HCT116 (cell line): ENCODE measurements around the gene SUPV3L1. TPM values are rescaled to one million over a fixed set of nuclear protein-coding genes. Genes with fewer than 3 reads are reported as not detected.

Experiments
- ATAC-seq: fragments of 200-7000 bp; cut with Tn5 transposase; 2 replicates; pipeline ENCODE4 v1.9.1; 2020; ENCODE audit warnings: mild to moderate bottlenecking, moderate library complexity
- BruUV-seq: library from RNA; stranded (reverse); fragments of 400-500 nt; replicated peaks from 2 replicates; lab custom pipeline; 2021; lab: Mats Ljungman, UMichigan
- CTCF ChIA-PET: fragments of 300-600 bp; sonication (Branson Sonifier 250); formaldehyde crosslinking; loops from one replicate; lab custom pipeline; 2021; ENCODE audit warnings: antibody characterized with exemption; lab: Charles Lee
- POLR2A ChIA-PET: fragments of 300-600, 350-600 bp; sonication (Branson Sonifier 250); formaldehyde crosslinking; loops from one replicate; lab custom pipeline; 2021; ENCODE audit warnings: antibody characterized with exemption; lab: Charles Lee
- RAD21 ChIA-PET, 2 experiments: fragments of 300-600 bp; sonication (Branson Sonifier 250); formaldehyde crosslinking; loops; one replicate each; lab custom pipeline; 2023; ENCODE audit warnings: low total read pairs in 2 of 2; ENCODE audit not compliant: uncharacterized antibody in 2 of 2, unreplicated experiment in 2 of 2, low non-redundant PET in 1 of 2; lab: Charles Lee
- DNase-seq: peaks from one replicate; pipeline ENCODE4 v3.0.0-alpha.2; 2010; ENCODE audit warnings: low read depth, low spot score
- H2AFZ ChIP-seq: fragments of 200-600 bp; shearing (Covaris generic), sonication (generic); 2 replicates; pipeline ENCODE4 v1.6.1; 2017; ENCODE audit warnings: low read depth, mixed run types, mixed read lengths, antibody characterized with exemption, low read length; ENCODE audit not compliant: poor library complexity, severe bottlenecking
- H3K27ac ChIP-seq: 2 replicates; pipeline ENCODE4 v1.5.1; 2012; ENCODE audit warnings: low read depth, low read length
- H3K27me3 ChIP-seq: fragments of 200-600 bp; sonication (generic); 2 replicates; pipeline ENCODE4 v1.6.1; 2016; ENCODE audit warnings: mixed run types, low read length, mixed read lengths; ENCODE audit not compliant: insufficient read depth
- H3K36me3 ChIP-seq, 2 experiments: fragments of 200-500 bp in 1 of 2; fragments of 200-600 bp in 1 of 2; sonication (Bioruptor generic) in 1 of 2; sonication (generic) in 1 of 2; 2 replicates each; pipeline versions ENCODE4 v1.5.1 to v1.6.1; 2014 to 2016; ENCODE audit warnings: low read length in 2 of 2, inconsistent platforms in 1 of 2, mixed read lengths in 1 of 2, mixed run types in 1 of 2; ENCODE audit not compliant: insufficient read depth in 2 of 2, control insufficient read depth in 1 of 2
- H3K4me1 ChIP-seq, 2 experiments: fragments of 200-600 bp in 1 of 2; sonication (generic) in 1 of 2; 2 replicates each; pipeline versions ENCODE4 v1.5.1 to v1.6.1; 2012 to 2017; ENCODE audit warnings: low read length in 2 of 2, inconsistent platforms in 1 of 2, mild to moderate bottlenecking in 1 of 2, mixed read lengths in 1 of 2, mixed run types in 1 of 2, moderate library complexity in 1 of 2; ENCODE audit not compliant: insufficient read depth in 2 of 2, control insufficient read depth in 1 of 2
- H3K4me2 ChIP-seq: fragments of 200-600 bp; sonication (generic); 2 replicates; pipeline ENCODE4 v1.6.1; 2017; ENCODE audit warnings: mixed run types, low read length, mixed read lengths
- H3K4me3 ChIP-seq, 2 experiments: fragments of 200-600 bp in 1 of 2; sonication (generic) in 1 of 2; replicated peaks in 1 of 2; 2 replicates each; pipeline ENCODE4 v1.5.1; 2011 to 2016; ENCODE audit warnings: low read length in 2 of 2, control low read depth in 1 of 2, low read depth in 1 of 2, mild to moderate bottlenecking in 1 of 2, mixed read lengths in 1 of 2, mixed run types in 1 of 2
- H3K79me2 ChIP-seq: fragments of 200-600 bp; sonication (generic); 2 replicates; pipeline ENCODE4 v1.6.1; 2017; ENCODE audit warnings: mild to moderate bottlenecking, mixed run types, low read length, moderate library complexity, mixed read lengths; ENCODE audit not compliant: insufficient read depth
- H3K9ac ChIP-seq: fragments of 200-600 bp; sonication (generic); 2 replicates; pipeline ENCODE4 v1.6.1; 2016; ENCODE audit warnings: low read length, mixed read lengths
- H3K9me2 ChIP-seq: fragments of 200-600 bp; sonication (generic), shearing (Covaris generic); 2 replicates; pipeline ENCODE4 v1.6.1; 2017; ENCODE audit warnings: mixed run types, mild to moderate bottlenecking, moderate library complexity; ENCODE audit not compliant: insufficient read depth
- H3K9me3 ChIP-seq, 2 experiments: fragments of 200-500 bp in 1 of 2; fragments of 200-600 bp in 1 of 2; sonication (Bioruptor generic) in 1 of 2; sonication (generic) in 1 of 2; 2 replicates each; pipeline ENCODE4 v1.6.1; 2014 to 2017; ENCODE audit warnings: low read length in 2 of 2, mixed read lengths in 2 of 2, inconsistent platforms in 1 of 2, low read depth in 1 of 2, mild to moderate bottlenecking in 1 of 2, mixed run types in 1 of 2, moderate library complexity in 1 of 2; ENCODE audit not compliant: control insufficient read depth in 1 of 2, insufficient read depth in 1 of 2
- H4K20me1 ChIP-seq: fragments of 200-600 bp; sonication (generic), shearing (Covaris generic); 2 replicates; pipeline ENCODE4 v1.6.1; 2017; ENCODE audit warnings: mixed run types, mild to moderate bottlenecking, moderate library complexity; ENCODE audit not compliant: insufficient read depth
- CBX3 ChIP-seq: IDR thresholded peaks from 2 replicates; pipeline ENCODE4 v1.6.1; 2012; ENCODE audit warnings: low read depth
- CEBPB ChIP-seq: IDR thresholded peaks from 2 replicates; pipeline ENCODE4 v1.6.1; 2012; ENCODE audit warnings: low read depth
- EGR1 ChIP-seq: IDR thresholded peaks from 2 replicates; pipeline ENCODE4 v1.6.1; 2012; ENCODE audit warnings: low read depth
- ELF1 ChIP-seq: IDR thresholded peaks from 2 replicates; pipeline ENCODE4 v1.6.1; 2012; ENCODE audit warnings: low read depth, borderline replicate concordance
- EZH2 ChIP-seq: fragments of 200-600 bp; sonication (generic); IDR thresholded peaks from 2 replicates; pipeline ENCODE4 v1.6.1; 2017; ENCODE audit warnings: antibody characterized with exemption, mixed run types
- EZH2phosphoT487 ChIP-seq: fragments of 200-600 bp; IDR thresholded peaks from 2 replicates; pipeline ENCODE4 v1.6.1; 2018; ENCODE audit warnings: antibody characterized with exemption, borderline replicate concordance
- FOSL1 ChIP-seq: IDR thresholded peaks from 2 replicates; pipeline ENCODE4 v1.6.1; 2012; ENCODE audit warnings: low read depth
- JUND ChIP-seq: IDR thresholded peaks from 2 replicates; pipeline ENCODE4 v1.6.1; 2012
- POLR2A ChIP-seq: IDR thresholded peaks from 2 replicates; pipeline ENCODE4 v1.7.0; 2011; ENCODE audit warnings: borderline replicate concordance; ENCODE audit not compliant: insufficient read depth, insufficient read length; ENCODE audit errors: extremely low read depth
- POLR2AphosphoS5 ChIP-seq: IDR thresholded peaks from 2 replicates; pipeline ENCODE4 v1.6.1; 2011; ENCODE audit warnings: mild to moderate bottlenecking, low read depth, low read length, moderate library complexity
- RAD21 ChIP-seq: IDR thresholded peaks from 2 replicates; pipeline ENCODE4 v1.6.1; 2012; ENCODE audit warnings: low read depth, mild to moderate bottlenecking
- SIN3A ChIP-seq: IDR thresholded peaks from 2 replicates; pipeline ENCODE4 v1.6.1; 2012; ENCODE audit warnings: low read depth
- SP1 ChIP-seq: IDR thresholded peaks from 2 replicates; pipeline ENCODE4 v1.6.1; 2012; ENCODE audit warnings: low read depth
- YY1 ChIP-seq: IDR thresholded peaks from 2 replicates; pipeline ENCODE4 v1.6.1; 2011; ENCODE audit warnings: low read length, low read depth, moderate library complexity, mild to moderate bottlenecking; ENCODE audit not compliant: insufficient replicate concordance; ENCODE audit errors: extremely low read depth
- ZBTB33 ChIP-seq: IDR thresholded peaks from 2 replicates; pipeline ENCODE4 v1.6.1; 2011; ENCODE audit warnings: mild to moderate bottlenecking, low read length, moderate library complexity; ENCODE audit not compliant: insufficient replicate concordance; ENCODE audit errors: extremely low read depth
- ZNF274 ChIP-seq: fragments of 200-500 bp; sonication (Bioruptor generic); IDR thresholded peaks from 2 replicates; pipeline ENCODE4 v1.6.1; 2014; ENCODE audit warnings: mild to moderate bottlenecking, low read depth, low read length, inconsistent platforms
- intact Hi-C: fragments of 100-400 bp; cut with micrococcal nuclease; formaldehyde crosslinking; loops from 2 replicates; pipeline ENCODE4 v1.10.0; 2022
- total RNA-seq: library from RNA; stranded (reverse); gene quantifications from one replicate; pipeline ENCODE4 v1.2.1, GENCODE V29; 2021; ENCODE audit not compliant: unreplicated experiment
- TF ChIP-seq, protein P1 (sequence below), 3 experiments: fragments of 200-600 bp in 1 of 3; sonication (generic) in 1 of 3; IDR thresholded peaks in 2 of 3; conservative IDR thresholded peaks in 1 of 3; 2 replicates each; pipeline ENCODE4 v1.5.1; 2012 to 2017; ENCODE audit warnings: low read depth in 2 of 3, low read length in 2 of 3, antibody characterized with exemption in 1 of 3, borderline replicate concordance in 1 of 3, control low read depth in 1 of 3, mild to moderate bottlenecking in 1 of 3, mixed read lengths in 1 of 3, mixed run types in 1 of 3, moderate library complexity in 1 of 3; ENCODE audit not compliant: insufficient read depth in 1 of 3
- TF ChIP-seq, protein P2 (sequence below): IDR thresholded peaks from 2 replicates; pipeline ENCODE4 v1.6.1; 2012; ENCODE audit warnings: low read depth
- TF ChIP-seq, protein P3 (sequence below): IDR thresholded peaks from 2 replicates; pipeline ENCODE4 v1.6.1; 2012

SUPV3L1 gene
- total RNA-seq, 1 experiment from 2014 or later: 59.7 TPM

GRCh38 chr10:69217119-69217754 lies 37.2 kb downstream of the SUPV3L1 start:
- ATAC-seq (peak; percentile 76), DNase-seq (peak; percentile 90)
- H3K79me2 ChIP-seq: no peaks in the 10 kb centered on the region
- CTCF ChIA-PET: no interaction called here
- H3K36me3 ChIP-seq: no peaks in the 10 kb centered on the region
- H3K4me2 ChIP-seq: peak overlapping the region; percentile 60
- H3K9me3 ChIP-seq: no peaks in the 10 kb centered on the region
- POLR2A ChIA-PET: interaction anchor here (0.9 to 1.0 kb wide), 2 partner anchors 10 to 13 kb away, joined by 3 to 4 read pairs; no protein-coding TSS in a partner anchor
- H3K27me3 ChIP-seq: no peaks in the 10 kb centered on the region
- peak overlapping the region; percentile 20 for H2AFZ ChIP-seq
- peak overlapping the region; percentile 4; the same call in 1 of the 2 replicates for H3K9ac ChIP-seq
- no TSS peak for BruUV-seq
- RAD21 ChIA-PET: interaction anchor here in 1 of 2 experiments (0.7 kb wide), 1 partner anchor 191 kb away, joined by 3 read pairs; no protein-coding TSS in a partner anchor
- no peaks in the 10 kb centered on the region for H4K20me1 ChIP-seq
- peak overlapping the region; percentile 0 for H3K27ac ChIP-seq
- intact Hi-C loops: loop anchor here (10.0 kb wide), 1 partner anchor 212 kb away; no protein-coding TSS in a partner anchor
- H3K9me2 ChIP-seq: no peaks in the 10 kb centered on the region
- peaks cover 37 to 54% of the 10 kb centered on the region in 2 experiments for H3K4me1 ChIP-seq
- no peak overlapping the region for H3K4me3 ChIP-seq
- no peak for TF ChIP-seq RAD21
- peak; percentile 85 for TF ChIP-seq JUND
- TF ChIP-seq YY1: no peak
- peak; percentile 72 for TF ChIP-seq SIN3A
- TF ChIP-seq, protein P1, sequence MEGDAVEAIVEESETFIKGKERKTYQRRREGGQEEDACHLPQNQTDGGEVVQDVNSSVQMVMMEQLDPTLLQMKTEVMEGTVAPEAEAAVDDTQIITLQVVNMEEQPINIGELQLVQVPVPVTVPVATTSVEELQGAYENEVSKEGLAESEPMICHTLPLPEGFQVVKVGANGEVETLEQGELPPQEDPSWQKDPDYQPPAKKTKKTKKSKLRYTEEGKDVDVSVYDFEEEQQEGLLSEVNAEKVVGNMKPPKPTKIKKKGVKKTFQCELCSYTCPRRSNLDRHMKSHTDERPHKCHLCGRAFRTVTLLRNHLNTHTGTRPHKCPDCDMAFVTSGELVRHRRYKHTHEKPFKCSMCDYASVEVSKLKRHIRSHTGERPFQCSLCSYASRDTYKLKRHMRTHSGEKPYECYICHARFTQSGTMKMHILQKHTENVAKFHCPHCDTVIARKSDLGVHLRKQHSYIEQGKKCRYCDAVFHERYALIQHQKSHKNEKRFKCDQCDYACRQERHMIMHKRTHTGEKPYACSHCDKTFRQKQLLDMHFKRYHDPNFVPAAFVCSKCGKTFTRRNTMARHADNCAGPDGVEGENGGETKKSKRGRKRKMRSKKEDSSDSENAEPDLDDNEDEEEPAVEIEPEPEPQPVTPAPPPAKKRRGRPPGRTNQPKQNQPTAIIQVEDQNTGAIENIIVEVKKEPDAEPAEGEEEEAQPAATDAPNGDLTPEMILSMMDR (IDR thresholded peaks at IDR 0.05 in 2 of 3, conservative IDR thresholded peaks at IDR 0.05 in 1 of 3; ENCODE audit: borderline replicate concordance in 1 of 3, insufficient read depth in 1 of 3, low read depth in 2 of 3, low read length in 2 of 3): no peak
- peak; percentile 84 for TF ChIP-seq FOSL1
- TF ChIP-seq, protein P2, sequence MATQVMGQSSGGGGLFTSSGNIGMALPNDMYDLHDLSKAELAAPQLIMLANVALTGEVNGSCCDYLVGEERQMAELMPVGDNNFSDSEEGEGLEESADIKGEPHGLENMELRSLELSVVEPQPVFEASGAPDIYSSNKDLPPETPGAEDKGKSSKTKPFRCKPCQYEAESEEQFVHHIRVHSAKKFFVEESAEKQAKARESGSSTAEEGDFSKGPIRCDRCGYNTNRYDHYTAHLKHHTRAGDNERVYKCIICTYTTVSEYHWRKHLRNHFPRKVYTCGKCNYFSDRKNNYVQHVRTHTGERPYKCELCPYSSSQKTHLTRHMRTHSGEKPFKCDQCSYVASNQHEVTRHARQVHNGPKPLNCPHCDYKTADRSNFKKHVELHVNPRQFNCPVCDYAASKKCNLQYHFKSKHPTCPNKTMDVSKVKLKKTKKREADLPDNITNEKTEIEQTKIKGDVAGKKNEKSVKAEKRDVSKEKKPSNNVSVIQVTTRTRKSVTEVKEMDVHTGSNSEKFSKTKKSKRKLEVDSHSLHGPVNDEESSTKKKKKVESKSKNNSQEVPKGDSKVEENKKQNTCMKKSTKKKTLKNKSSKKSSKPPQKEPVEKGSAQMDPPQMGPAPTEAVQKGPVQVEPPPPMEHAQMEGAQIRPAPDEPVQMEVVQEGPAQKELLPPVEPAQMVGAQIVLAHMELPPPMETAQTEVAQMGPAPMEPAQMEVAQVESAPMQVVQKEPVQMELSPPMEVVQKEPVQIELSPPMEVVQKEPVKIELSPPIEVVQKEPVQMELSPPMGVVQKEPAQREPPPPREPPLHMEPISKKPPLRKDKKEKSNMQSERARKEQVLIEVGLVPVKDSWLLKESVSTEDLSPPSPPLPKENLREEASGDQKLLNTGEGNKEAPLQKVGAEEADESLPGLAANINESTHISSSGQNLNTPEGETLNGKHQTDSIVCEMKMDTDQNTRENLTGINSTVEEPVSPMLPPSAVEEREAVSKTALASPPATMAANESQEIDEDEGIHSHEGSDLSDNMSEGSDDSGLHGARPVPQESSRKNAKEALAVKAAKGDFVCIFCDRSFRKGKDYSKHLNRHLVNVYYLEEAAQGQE: no peak
- TF ChIP-seq EZH2: no peak
- TF ChIP-seq EGR1: no peak
- peak; percentile 92 for TF ChIP-seq SP1
- no peak for TF ChIP-seq EZH2phosphoT487
- peak; percentile 61 for TF ChIP-seq POLR2AphosphoS5
- TF ChIP-seq POLR2A: no peak
- no peak; the same call in 1 of the 2 replicates for TF ChIP-seq ELF1
- TF ChIP-seq ZNF274: no peak
- TF ChIP-seq, protein P3, sequence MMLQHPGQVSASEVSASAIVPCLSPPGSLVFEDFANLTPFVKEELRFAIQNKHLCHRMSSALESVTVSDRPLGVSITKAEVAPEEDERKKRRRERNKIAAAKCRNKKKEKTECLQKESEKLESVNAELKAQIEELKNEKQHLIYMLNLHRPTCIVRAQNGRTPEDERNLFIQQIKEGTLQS: peak; percentile 94; the same call in 1 of the 2 replicates
- TF ChIP-seq CEBPB: peak; percentile 99
- peak; percentile 27 for TF ChIP-seq ZBTB33
- peak; percentile 78; the same call in 1 of the 2 replicates for TF ChIP-seq CBX3
